KMS-11 (cell line): Measurements from ENCODE around the gene ZNF750.

Source experiments
- H2AFZ ChIP-seq: fragments of 200-600 bp; sonication (generic); 2 replicates; pipeline ENCODE4 v1.6.1; 2016; ENCODE audit warnings: antibody characterized with exemption, mixed run types, low read depth
- H3K27ac ChIP-seq: fragments of 200-600 bp; sonication (generic); 2 replicates; pipeline ENCODE4 v1.6.1; 2016; ENCODE audit warnings: mild to moderate bottlenecking, mixed run types
- H3K27me3 ChIP-seq: fragments of 200-600 bp; sonication (generic); 2 replicates; pipeline ENCODE4 v1.6.1; 2017; ENCODE audit warnings: mild to moderate bottlenecking, low read depth, mixed run types, moderate library complexity; ENCODE audit not compliant: insufficient read depth
- H3K36me3 ChIP-seq: fragments of 200-600 bp; sonication (generic); 2 replicates; pipeline ENCODE4 v1.6.1; 2017; ENCODE audit warnings: mild to moderate bottlenecking, mixed run types; ENCODE audit not compliant: insufficient read depth
- H3K4me1 ChIP-seq: fragments of 200-600 bp; sonication (generic); 2 replicates; pipeline ENCODE4 v1.6.1; 2016; ENCODE audit warnings: mild to moderate bottlenecking, low read depth, mixed run types; ENCODE audit not compliant: poor library complexity, severe bottlenecking
- H3K4me2 ChIP-seq: fragments of 200-600 bp; sonication (generic); 2 replicates; pipeline ENCODE4 v1.7.0; 2016; ENCODE audit warnings: mild to moderate bottlenecking, mixed run types
- H3K4me3 ChIP-seq: fragments of 200-600 bp; sonication (generic); IDR thresholded peaks from 2 replicates; pipeline ENCODE4 v1.6.1; 2017; ENCODE audit warnings: low read depth, low read length, mixed read lengths; ENCODE audit not compliant: insufficient read depth
- H3K79me2 ChIP-seq: fragments of 200-600 bp; sonication (generic); 2 replicates; pipeline ENCODE4 v1.6.1; 2016; ENCODE audit warnings: low read depth, mixed run types; ENCODE audit not compliant: insufficient read depth
- H3K9ac ChIP-seq: fragments of 200-600 bp; sonication (generic); 2 replicates; pipeline ENCODE4 v1.6.1; 2016; ENCODE audit warnings: mild to moderate bottlenecking, mixed run types
- H4K20me1 ChIP-seq: fragments of 200-600 bp; sonication (generic); 2 replicates; pipeline ENCODE4 v1.6.1; 2016; ENCODE audit warnings: mild to moderate bottlenecking, mixed run types; ENCODE audit not compliant: insufficient read depth
- TF ChIP-seq, protein P1 (sequence below): fragments of 200-600 bp; sonication (generic); conservative IDR thresholded peaks from 2 replicates; pipeline ENCODE4 v1.6.1; 2017; ENCODE audit warnings: low read depth, mild to moderate bottlenecking, antibody characterized with exemption, low read length, moderate library complexity, mixed read lengths

ZNF750 gene

DNA sequence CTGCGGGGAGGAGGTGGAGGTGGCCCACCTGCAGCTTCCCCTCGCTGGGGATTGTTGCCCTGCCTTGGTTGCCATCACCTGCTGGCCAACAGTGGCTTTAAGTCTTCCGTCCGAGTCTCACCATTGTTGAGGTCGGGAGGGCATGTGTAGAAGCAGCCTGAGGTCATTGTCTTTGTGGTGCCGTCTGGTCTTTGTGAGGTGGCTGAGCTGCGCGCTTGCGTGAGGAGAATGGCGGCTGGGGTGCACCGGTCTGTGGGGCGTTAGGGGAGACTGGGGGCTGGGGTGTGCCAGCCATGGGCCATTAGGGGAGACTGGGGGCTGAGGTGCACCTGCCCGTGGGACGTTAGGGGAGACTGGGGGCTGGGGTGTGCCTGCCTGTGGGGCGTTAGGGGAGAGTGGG, 36.2 kb downstream of the ZNF750 start:
- H4K20me1 ChIP-seq = 0 out of 2 replicates have a peak, but pooled peaks cover 4% of the 10 kb centered on the region
- no peaks in the 10 kb centered on the region for H3K36me3 ChIP-seq
- H3K4me2 ChIP-seq = no peak overlapping the region
- H3K27me3 ChIP-seq = no peaks in the 10 kb centered on the region
- TF ChIP-seq, protein P1, sequence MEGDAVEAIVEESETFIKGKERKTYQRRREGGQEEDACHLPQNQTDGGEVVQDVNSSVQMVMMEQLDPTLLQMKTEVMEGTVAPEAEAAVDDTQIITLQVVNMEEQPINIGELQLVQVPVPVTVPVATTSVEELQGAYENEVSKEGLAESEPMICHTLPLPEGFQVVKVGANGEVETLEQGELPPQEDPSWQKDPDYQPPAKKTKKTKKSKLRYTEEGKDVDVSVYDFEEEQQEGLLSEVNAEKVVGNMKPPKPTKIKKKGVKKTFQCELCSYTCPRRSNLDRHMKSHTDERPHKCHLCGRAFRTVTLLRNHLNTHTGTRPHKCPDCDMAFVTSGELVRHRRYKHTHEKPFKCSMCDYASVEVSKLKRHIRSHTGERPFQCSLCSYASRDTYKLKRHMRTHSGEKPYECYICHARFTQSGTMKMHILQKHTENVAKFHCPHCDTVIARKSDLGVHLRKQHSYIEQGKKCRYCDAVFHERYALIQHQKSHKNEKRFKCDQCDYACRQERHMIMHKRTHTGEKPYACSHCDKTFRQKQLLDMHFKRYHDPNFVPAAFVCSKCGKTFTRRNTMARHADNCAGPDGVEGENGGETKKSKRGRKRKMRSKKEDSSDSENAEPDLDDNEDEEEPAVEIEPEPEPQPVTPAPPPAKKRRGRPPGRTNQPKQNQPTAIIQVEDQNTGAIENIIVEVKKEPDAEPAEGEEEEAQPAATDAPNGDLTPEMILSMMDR = no peak
- H3K4me1 ChIP-seq = no peaks in the 10 kb centered on the region
- H2AFZ ChIP-seq = no peak overlapping the region
- H3K27ac ChIP-seq = no peak overlapping the region
- H3K79me2 ChIP-seq = no peaks in the 10 kb centered on the region
- no peak overlapping the region for H3K4me3 ChIP-seq
- H3K9ac ChIP-seq = no peak overlapping the region

DNA sequence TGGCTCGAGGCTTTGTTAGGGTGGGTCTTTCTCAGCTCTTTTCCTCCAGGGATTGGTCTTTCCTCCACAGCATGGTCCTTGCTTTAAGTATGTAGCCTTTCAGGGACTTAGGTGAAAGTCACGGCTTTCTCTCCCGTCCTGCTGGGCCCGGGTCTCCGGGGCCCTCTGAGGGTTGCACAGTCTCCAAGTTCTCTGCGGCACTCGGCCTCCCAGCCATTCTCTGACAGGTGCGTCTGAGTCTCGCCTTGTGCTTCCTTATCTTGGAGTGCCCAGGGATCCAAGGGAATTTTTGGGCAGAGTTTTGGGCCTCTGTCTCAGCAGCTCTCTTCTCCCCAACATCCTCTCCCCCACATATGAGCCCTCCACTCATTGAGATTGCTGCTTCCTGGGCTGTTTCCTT, 36.6 kb downstream of the ZNF750 start:
- Histone ChIP-seq H3K79me2 (no peaks in the 10 kb centered on the region), H3K27ac (no peak overlapping the region), H3K4me1 (no peaks in the 10 kb centered on the region), H4K20me1 (0 out of 2 replicates have a peak, but pooled peaks cover 4% of the 10 kb centered on the region), H3K4me3 (no peak overlapping the region), H3K4me2 (no peak overlapping the region), H3K9ac (no peak overlapping the region), H3K36me3 (no peaks in the 10 kb centered on the region), H3K27me3 (no peaks in the 10 kb centered on the region), H2AFZ (no peak overlapping the region)
- TF ChIP-seq, protein P1 = no peak

DNA sequence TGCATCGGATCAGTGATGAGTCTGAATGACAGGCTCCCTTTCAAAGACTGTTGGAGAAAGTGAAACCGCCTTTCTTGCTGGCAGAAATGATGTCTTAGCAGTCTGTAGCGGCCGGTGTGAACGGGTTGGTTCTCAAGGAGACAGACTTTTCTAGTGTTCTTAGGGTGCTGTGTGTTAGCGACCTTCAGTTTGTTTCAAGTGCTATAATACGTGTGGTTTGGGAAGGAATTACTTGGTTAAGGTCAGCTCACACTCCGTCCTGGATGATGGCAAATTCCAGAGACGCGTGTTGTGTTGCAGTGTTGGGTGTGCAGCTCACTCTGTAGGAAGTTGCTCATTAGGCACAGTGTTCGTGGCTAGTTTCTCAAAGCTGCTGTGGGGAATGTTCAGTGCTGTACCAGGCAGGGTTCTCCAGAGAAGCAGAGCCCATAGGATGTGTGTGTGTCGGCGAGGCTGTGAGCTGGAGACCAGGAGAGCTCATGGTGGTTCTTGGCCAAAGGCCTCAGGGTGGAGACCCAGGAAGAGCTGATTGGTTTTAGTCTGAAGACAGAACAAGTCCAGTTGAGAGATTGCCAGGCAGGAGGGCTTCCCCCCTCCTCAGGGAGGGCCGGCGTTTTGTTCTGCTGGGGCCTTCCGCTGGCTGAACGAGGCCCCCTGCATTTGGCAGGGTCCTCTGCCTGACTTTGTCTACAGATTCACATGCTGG, 37.6 kb downstream of the ZNF750 start:
- Histone ChIP-seq H3K79me2 (no peaks in the 10 kb centered on the region), H3K36me3 (no peaks in the 10 kb centered on the region), H4K20me1 (0 out of 2 replicates have a peak, but pooled peaks cover 4% of the 10 kb centered on the region), H3K4me1 (no peaks in the 10 kb centered on the region), H3K9ac (no peak overlapping the region), H3K27ac (no peak overlapping the region), H3K27me3 (no peaks in the 10 kb centered on the region), H3K4me2 (no peak overlapping the region), H2AFZ (no peak overlapping the region), H3K4me3 (no peak overlapping the region)
- TF ChIP-seq, protein P1 = no peak

DNA sequence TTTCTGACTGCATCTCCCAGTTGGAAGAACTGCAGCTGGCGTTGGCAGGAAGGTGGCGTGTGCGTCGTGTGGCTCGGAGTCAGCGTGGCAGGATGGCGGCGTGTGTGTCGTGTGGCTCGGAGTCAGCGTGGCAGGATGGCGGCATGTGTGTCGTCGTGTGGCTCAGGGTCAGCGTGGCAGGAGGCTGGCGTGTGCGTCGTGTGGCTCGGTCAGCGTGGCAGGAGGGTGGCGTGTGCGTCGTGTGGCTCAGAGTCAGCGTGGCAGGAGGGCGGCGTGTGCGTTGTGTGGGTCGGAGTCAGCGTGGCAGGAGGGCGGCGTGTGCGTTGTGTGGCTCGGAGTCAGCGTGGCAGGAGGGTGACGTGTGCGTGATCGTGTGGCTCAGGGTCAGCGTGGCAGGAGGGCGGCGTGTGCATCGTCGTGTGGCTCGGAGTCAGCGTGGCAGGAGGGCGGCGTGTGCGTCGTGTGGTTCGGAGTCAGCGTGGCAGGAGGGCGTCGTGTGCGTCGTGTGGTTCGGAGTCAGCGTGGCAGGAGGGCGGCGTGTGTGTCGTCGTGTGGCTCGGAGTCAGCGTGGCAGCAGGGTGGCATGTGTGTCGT, 38.3 kb downstream of the ZNF750 start:
- TF ChIP-seq, protein P1 = no peak
- Histone ChIP-seq H3K4me1 (no peaks in the 10 kb centered on the region), H3K36me3 (no peaks in the 10 kb centered on the region), H3K9ac (no peak overlapping the region), H4K20me1 (0 out of 2 replicates have a peak, but pooled peaks cover 4% of the 10 kb centered on the region), H3K4me3 (no peak overlapping the region), H2AFZ (no peak overlapping the region), H3K79me2 (no peaks in the 10 kb centered on the region), H3K27ac (no peak overlapping the region), H3K4me2 (no peak overlapping the region), H3K27me3 (no peaks in the 10 kb centered on the region)
